Measurements from ENCODE around the gene ACAD11.

ACAD11 gene

GRCh38 chr3:132550579-132551305, 108.9 kb downstream of the ACAD11 start:
- DNase-seq, result no peak

GRCh38 chr3:132549890-132550578, 109.6 kb downstream of the ACAD11 start:
- DNase-seq, result no peak

DNA sequence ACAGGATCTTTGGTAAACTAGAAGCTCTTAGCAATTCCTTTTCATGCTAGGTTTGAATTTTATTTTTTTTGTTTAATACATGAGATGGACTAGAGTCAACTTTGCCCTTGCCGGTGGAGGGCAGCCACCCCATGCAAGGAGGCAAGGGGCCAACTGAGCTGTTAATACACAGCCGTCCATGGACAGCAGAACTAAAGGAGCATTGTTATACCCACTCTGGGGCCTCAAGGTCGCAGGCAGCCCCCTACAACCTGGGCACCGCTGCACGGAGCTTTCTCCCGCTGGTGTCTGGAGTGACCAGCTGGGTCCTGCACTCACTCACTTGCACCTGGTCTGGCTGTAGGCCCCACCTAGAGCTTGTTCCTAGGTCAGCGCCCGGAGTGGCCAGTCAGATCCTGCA, 110.4 kb downstream of the ACAD11 start:
- DNase-seq, result no peak

DNA sequence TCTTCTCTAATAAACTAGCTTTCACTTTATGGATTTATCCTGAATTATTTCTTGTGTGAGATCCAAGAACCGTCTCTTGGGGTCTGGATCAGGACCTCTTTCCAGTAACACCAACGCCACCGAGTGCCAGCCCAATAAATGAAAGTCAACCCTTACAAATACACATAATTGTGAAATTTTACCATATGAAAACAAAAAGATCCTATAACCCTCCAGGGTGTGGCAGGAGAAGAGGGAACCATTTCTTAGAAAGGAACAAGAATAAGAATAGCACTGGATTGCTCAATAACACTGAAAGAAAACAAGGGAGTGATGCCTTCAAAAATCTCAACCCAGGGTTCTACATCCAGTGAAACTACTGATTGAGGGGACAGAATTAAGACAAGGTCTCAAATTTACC, 114.1 kb downstream of the ACAD11 start:
- no peak for DNase-seq

- DNase-seq, result no peak
Observed at GRCh38 chr3:132544130-132544529, 115.5 kb downstream of the ACAD11 start.

GRCh38 chr3:132543011-132543739, 116.4 kb downstream of the ACAD11 start:
- DNase-seq, result no peak

DNA sequence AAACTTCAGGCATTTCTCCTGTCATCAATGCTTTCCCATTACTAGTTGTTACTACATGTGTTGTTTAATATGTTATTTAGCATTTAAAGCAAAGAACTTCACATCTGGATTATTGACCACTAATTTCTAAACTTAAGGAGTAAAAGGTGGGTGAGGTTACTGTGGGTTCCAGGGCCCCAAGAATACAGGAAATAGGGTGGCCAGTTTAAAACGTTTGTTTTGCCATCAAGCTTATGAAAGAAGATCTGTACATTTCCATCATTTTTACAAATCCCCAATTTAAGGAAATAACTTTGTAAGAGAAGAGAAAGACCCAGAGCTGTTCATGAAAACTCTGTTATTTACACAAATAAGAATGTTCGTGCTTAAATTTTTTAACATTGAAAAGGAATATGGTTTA, 117.0 kb downstream of the ACAD11 start:
- DNase-seq, result no peak

DNA sequence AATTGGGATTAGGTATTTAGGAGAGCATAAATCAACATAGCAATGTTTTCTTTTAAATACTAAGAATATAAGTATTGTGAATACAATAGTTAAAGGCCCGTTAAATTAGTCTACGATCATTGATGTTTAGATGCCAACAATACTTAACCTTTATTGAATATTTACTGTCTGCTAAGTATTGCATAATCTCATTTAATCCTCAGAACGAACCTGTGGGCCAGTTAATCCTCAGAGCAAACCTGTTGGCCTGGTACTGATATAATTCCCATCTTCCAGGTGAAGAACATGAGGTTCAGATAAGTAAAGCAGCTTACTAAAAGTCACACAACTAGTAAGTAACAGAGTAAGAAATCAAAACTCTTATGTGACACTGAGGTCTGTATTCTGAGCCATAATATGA, 119.9 kb downstream of the ACAD11 start:
- no peak for DNase-seq

- DNase-seq, result no peak
Observed at GRCh38 chr3:132538072-132538471, 121.5 kb downstream of the ACAD11 start.

- DNase-seq, result no peak
Observed at GRCh38 chr3:132537297-132537696, 122.3 kb downstream of the ACAD11 start.

GRCh38 chr3:132536442-132537153, 123.0 kb downstream of the ACAD11 start:
- DNase-seq, result no peak

GRCh38 chr3:132535575-132536441, 123.8 kb downstream of the ACAD11 start:
- DNase-seq, result peak; percentile 42

- DNase-seq, result no peak
Observed at GRCh38 chr3:132530624-132531023, 129.0 kb downstream of the ACAD11 start.

DNA sequence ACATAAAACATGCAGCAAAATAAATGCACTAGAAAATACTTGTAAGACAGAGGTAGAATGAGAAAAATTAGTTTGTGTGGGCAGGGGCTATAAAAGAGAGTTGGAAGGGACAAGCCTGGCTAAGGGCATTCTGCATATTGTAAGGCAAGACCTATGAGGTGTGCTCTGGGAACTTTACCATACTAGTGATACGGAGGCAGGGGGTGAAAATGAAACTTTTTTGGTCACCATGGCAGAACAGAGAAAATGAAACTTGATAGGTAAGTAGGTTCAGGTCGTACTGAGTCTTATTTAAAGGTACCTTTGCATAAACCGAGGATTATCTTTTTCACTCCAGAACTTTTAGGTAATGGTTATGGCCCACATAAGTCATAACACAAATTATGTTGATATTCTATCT, 137.3 kb downstream of the ACAD11 start:
- no peak for DNase-seq

DNA sequence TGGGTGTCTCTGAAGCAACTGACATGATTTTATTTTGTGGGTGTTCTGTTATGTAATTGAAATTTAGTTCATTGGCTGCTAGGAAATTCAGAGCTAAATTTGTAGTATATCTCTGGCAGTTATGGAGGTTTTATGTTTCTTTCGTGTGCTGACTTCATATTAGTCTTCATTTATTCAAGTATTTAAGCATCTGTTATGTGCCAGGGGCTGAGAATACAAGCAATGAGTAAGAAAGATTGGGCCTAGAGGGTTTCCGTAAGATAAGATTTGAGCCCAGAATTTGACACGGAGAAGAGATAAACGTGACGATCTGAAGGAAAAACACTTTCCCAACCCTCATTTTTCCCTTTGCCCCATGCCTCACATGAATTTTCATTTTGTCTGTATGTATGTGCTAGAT, 137.7 kb downstream of the ACAD11 start:
- DNase-seq, result no peak

- no peak for DNase-seq
Observed at GRCh38 chr3:132519914-132520313, 139.7 kb downstream of the ACAD11 start.

DNA sequence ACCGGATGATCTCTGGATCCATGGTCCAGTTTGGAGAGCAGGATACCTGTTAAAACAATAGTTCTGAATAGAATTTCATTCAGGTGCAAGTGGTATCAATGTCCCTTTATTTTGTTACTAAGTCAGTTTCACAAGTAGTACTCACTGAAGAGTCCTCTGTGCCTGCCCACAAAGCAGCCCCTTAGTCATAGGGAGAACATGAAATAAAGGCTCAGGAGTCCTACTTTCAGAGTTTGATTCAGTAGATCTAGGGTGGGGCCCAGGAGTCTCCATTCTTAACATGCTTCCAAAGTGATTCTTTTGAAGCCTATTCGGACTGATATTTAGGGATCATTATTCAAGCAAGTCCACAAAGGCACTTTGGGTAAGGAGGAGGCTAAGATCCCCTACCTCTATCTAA, 142.3 kb downstream of the ACAD11 start:
- DNase-seq, result no peak

GRCh38 chr3:132513057-132513456, 146.6 kb downstream of the ACAD11 start:
- no peak for DNase-seq

- DNase-seq, result no peak
Observed at GRCh38 chr3:132509506-132509905, 150.1 kb downstream of the ACAD11 start.

- DNase-seq, result no peak
Observed at GRCh38 chr3:132509096-132509495, 150.5 kb downstream of the ACAD11 start.
